Loucy (cell line): Measurements from ENCODE around the gene ANKRD36C.
"Not testable (repeated sequence)": the region's sequence is repeated elsewhere in the genome, so short reads cannot be mapped to it uniquely, and the experiment has no call there.

ENCODE experiments used
- CTCF ChIP-seq: fragments of 200-600 bp; sonication (generic); conservative IDR thresholded peaks from 2 replicates; pipeline ENCODE4 v1.5.1; 2014; ENCODE audit warnings: mild to moderate bottlenecking, antibody characterized with exemption, low read length
- EZH2phosphoT487 ChIP-seq: fragments of 200-600 bp; IDR thresholded peaks from 2 replicates; pipeline ENCODE4 v1.6.1; 2018; ENCODE audit warnings: antibody characterized with exemption, mild to moderate bottlenecking, moderate library complexity, borderline replicate concordance

DNA sequence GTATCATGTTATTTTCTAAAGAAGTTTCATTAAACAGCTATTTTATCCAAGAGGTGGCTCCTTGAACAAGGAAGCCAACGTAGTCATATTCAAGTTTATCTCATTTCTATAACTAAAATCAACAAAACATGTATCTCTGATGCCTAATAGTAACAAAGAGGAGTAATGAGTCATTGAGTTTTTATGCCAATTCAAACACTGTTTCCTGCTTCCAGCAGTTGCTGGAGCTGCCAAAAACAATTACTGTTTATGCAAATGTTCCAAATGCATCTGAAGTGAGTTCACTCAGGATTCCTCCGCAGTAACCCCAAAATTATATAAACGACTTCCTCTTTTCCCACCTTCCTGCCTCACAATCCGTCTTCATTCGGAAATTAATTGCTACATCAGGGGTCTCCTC is 80.2 kb downstream of the ANKRD36C start:
- TF ChIP-seq CTCF, EZH2phosphoT487: not testable (repeated sequence)
